Measurements from ENCODE around the gene TMEM187.

DNA sequence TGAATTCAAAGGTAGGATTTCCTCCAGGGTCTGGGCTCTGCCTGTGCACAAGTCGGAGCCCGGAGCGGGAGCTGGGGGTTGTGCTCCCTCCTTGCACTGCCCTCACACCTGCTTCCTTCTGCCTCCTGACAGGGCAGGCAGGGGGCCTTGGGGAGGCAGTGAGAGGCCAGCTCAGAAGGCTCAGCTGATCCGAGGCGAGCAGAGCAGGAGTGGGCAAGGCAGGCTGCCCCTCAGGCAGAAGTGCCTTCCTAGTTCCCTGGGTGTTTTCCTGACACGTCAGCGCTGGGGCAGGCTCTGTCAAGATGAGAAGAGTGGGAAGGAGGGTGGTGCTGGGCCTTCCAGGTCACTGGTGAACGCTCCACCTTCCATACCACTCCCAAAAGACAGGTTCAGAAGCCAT, 52.7 kb downstream of the TMEM187 start:
- TF ChIP-seq, protein P1, sequence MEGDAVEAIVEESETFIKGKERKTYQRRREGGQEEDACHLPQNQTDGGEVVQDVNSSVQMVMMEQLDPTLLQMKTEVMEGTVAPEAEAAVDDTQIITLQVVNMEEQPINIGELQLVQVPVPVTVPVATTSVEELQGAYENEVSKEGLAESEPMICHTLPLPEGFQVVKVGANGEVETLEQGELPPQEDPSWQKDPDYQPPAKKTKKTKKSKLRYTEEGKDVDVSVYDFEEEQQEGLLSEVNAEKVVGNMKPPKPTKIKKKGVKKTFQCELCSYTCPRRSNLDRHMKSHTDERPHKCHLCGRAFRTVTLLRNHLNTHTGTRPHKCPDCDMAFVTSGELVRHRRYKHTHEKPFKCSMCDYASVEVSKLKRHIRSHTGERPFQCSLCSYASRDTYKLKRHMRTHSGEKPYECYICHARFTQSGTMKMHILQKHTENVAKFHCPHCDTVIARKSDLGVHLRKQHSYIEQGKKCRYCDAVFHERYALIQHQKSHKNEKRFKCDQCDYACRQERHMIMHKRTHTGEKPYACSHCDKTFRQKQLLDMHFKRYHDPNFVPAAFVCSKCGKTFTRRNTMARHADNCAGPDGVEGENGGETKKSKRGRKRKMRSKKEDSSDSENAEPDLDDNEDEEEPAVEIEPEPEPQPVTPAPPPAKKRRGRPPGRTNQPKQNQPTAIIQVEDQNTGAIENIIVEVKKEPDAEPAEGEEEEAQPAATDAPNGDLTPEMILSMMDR (IDR thresholded peaks at IDR 0.05), result no peak
- no peak for TF ChIP-seq POLR2A (IDR thresholded peaks at IDR 0.05)
